Heart left ventricle (tissue), 16 donors: ENCODE results near the gene GNA14. TPM values are rescaled to one million over a fixed set of nuclear protein-coding genes. Genes with fewer than 3 reads are reported as not detected.

ENCODE experiments used
- ATAC-seq, 4 donors: fragments of 200-7000 bp; cut with Tn5 transposase; one replicate each; pipeline ENCODE4 v1.9.1; 2020 to 2022; ENCODE audit warnings: moderate library complexity in 4 of 4, mild to moderate bottlenecking in 3 of 4, moderate number of reproducible peaks in 1 of 4
- DNase-seq, 5 donors: peaks; one replicate each; pipeline ENCODE4 v3.0.0-alpha.2; 2020
- H3K27ac ChIP-seq, 12 donors: fragments of 200-600 bp; sonication (generic) in 4 of 12; one replicate each; pipeline versions ENCODE4 v1.5.0 to v1.8.0; 2016 to 2022; ENCODE audit warnings: mild to moderate bottlenecking in 2 of 12
- H3K27me3 ChIP-seq, 9 donors: fragments of 200-600 bp; sonication (generic) in 2 of 9; one replicate each; pipeline versions ENCODE4 v1.5.1 to v1.8.0; 2016 to 2022; ENCODE audit warnings: mild to moderate bottlenecking in 3 of 9
- H3K36me3 ChIP-seq, 9 donors: fragments of 200-600 bp; sonication (generic) in 2 of 9; one replicate each; pipeline versions ENCODE4 v1.5.0 to v1.8.0; 2018 to 2022; ENCODE audit warnings: mild to moderate bottlenecking in 2 of 9
- H3K4me1 ChIP-seq, 12 donors: fragments of 200-600 bp; sonication (generic) in 4 of 12; one replicate each; pipeline versions ENCODE4 v1.5.0 to v1.8.0; 2016 to 2022; ENCODE audit warnings: mild to moderate bottlenecking in 3 of 12
- H3K4me3 ChIP-seq, 12 donors: fragments of 200-600 bp; sonication (generic) in 4 of 12; one replicate each; pipeline versions ENCODE4 v1.5.0 to v1.8.0; 2017 to 2022; ENCODE audit warnings: mild to moderate bottlenecking in 9 of 12, moderate library complexity in 4 of 12
- H3K9me3 ChIP-seq, 12 donors: fragments of 200-600 bp; sonication (generic) in 4 of 12; one replicate each; pipeline versions ENCODE4 v1.5.0 to v1.8.0; 2016 to 2022; ENCODE audit warnings: mild to moderate bottlenecking in 1 of 12
- CTCF ChIP-seq, 12 donors: fragments of 200-600 bp; sonication (generic) in 4 of 12; IDR thresholded peaks; one replicate each; pipeline versions ENCODE4 v1.5.0 to v1.8.0; 2018 to 2022; ENCODE audit warnings: antibody characterized with exemption in 12 of 12, mild to moderate bottlenecking in 5 of 12
- POLR2A ChIP-seq, 2 donors: fragments of 450-650 bp; IDR thresholded peaks; one replicate each; pipeline ENCODE4 v1.6.1; 2017; ENCODE audit warnings: antibody characterized with exemption in 2 of 2, mild to moderate bottlenecking in 2 of 2, moderate library complexity in 2 of 2
- WGBS, 4 donors: extraction: QIAGEN DNeasy Blood & Tissue Kit in 2 of 4; methylation state at CpG; one replicate each; pipeline versions ENCODE4 v1.1.5 to v1.1.7; 2013 to 2018; 5-methylcytosine and 5-hydroxymethylcytosine counted together
- intact Hi-C, 10 donors: fragments of 100-400 bp; cut with DNase I; formaldehyde crosslinking; loops; one replicate each; pipeline versions ENCODE4 v1.11.1 to v1.14.2; 2022
- polyA plus RNA-seq, 2 donors: library from polyadenylated mRNA; stranded (reverse); fragments of 200-250 nt; gene quantifications; one replicate each; pipeline ENCODE4 v1.2.3, GENCODE V29; 2013
- total RNA-seq, 9 donors: library from RNA; depleted of rRNA in 2 of 9; stranded (reverse); fragments of >200 nt in 2 of 9; fragmentation: NEBNext Ultra II Directional in 3 of 9; extraction: Animal tissue kit (Norgen Biotek cat#: 25700) in 3 of 9; gene quantifications; one replicate each; pipeline versions ENCODE4 v1.1.0 to v1.2.4, GENCODE V29; 2016 to 2023
- donor health status: ischemic (EF 13 %, LVEDD 7.1; RV severe dilation, severe dysfunction).
- donor health status: healthy with polysubstance abuse.
- donor health status: DM: no; HTN: yes; CAD: no.
- donor health status: DM: no; HTN: no; CAD: no.
- donor health status: ischemic (EF 25% LVEDD 6.9; RV normal size, moderate dysfunction).
- donor health status: ischemic (EF 25% LVEDD 5.7; RV mildly dilated, moderate dysfunction).
- donor health status: healthy.
- donor health status: DM: yes; HTN: yes; CAD: no.
- donor health status: ischemic (EF 35%, LVEDD 5.7; RV mildly dilated, moderate dysfunction).
- donor health status: nonischemic (EF 11% LVEDD 7.7; RV severe dilation, severe dysfunction).
- donor health status: DM: yes; HTN: yes; CAD: no.
- donor health status: PGD.
- donor health status: ischemic (EF 29% LVEDD 5.4; RV normal size, mild dysfunction).
- donor health status: nonischemic (EF 23%, LVEDD 6.1; RV moderate dilation, normal function).

The GNA14 gene
- total and polyA plus RNA-seq, 11 donors = 0.38 to 6.5 (median 1.3) TPM

GRCh38 chr9:77453825-77454647 lies 194.1 kb downstream of the GNA14 start:
- H3K27ac ChIP-seq = no peak overlapping the region
- 86 to 92% (median 88%) methylated on average over 14 of the region's 14 CpGs for WGBS, 4 donors
- no peak for TF ChIP-seq CTCF (IDR thresholded peaks at IDR 0.05)
- no peak for TF ChIP-seq POLR2A (IDR thresholded peaks at IDR 0.05)

GRCh38 chr9:77451507-77451906 lies 196.6 kb downstream of the GNA14 start:
- ATAC-seq (no peak), DNase-seq (no peak)
- no peak overlapping the region for H3K4me3 ChIP-seq
- TF ChIP-seq POLR2A (IDR thresholded peaks at IDR 0.05) = no peak
- intact Hi-C loops = loop anchor here in 7 of 10 donors (10.0 kb wide), 4 partner anchors 193 to 673 kb away; partner anchors contain the start of genes GNA14 (in 3 of the 7) and GNAQ (in 3 of the 7)
- H3K9me3 ChIP-seq = peaks cover 0 to 11% (median 0%) of the 10 kb centered on the region in 12 donors
- no peak overlapping the region for H3K27ac ChIP-seq
- H3K36me3 ChIP-seq = no peaks in the 10 kb centered on the region
- WGBS, 4 donors = 70 to 86% (median 82%) methylated on average over 4 of the region's 4 CpGs
- no peaks in the 10 kb centered on the region for H3K4me1 ChIP-seq
- no peaks in the 10 kb centered on the region for H3K27me3 ChIP-seq

More at GRCh38 chr9:77453825-77454647, 194.1 kb downstream of the GNA14 start:
- ATAC-seq (no peak), DNase-seq (no peak)
- intact Hi-C loops = loop anchor here in 7 of 10 donors (10.0 kb wide), 4 partner anchors 191 to 671 kb away; partner anchors contain the start of genes GNA14 (in 3 of the 7) and GNAQ (in 3 of the 7)
- no peaks in the 10 kb centered on the region for H3K36me3 ChIP-seq
- H3K4me1 ChIP-seq = peaks cover 0 to 17% (median 1%) of the 10 kb centered on the region in 12 donors
- no peaks in the 10 kb centered on the region for H3K27me3 ChIP-seq
- peak overlapping the region in 1 of 12 donors; percentile 41 for H3K4me3 ChIP-seq
- H3K9me3 ChIP-seq = no peaks in the 10 kb centered on the region

GRCh38 chr9:77450085-77450475 lies 198.0 kb downstream of the GNA14 start:
- Histone ChIP-seq H3K36me3 (no peaks in the 10 kb centered on the region), H3K4me3 (no peak overlapping the region), H3K4me1 (no peaks in the 10 kb centered on the region), H3K9me3 (peaks cover 0 to 11% (median 0%) of the 10 kb centered on the region in 12 donors), H3K27me3 (no peaks in the 10 kb centered on the region), H3K27ac (no peak overlapping the region)
- WGBS, 4 donors = 90 to 98% (median 95%) methylated on average over 4 of the region's 4 CpGs
- TF ChIP-seq CTCF (IDR thresholded peaks at IDR 0.05) (no peak), POLR2A (IDR thresholded peaks at IDR 0.05) (no peak)
- intact Hi-C loops = loop anchor here in 7 of 10 donors (10.0 kb wide), 4 partner anchors 195 to 675 kb away; partner anchors contain the start of genes GNA14 (in 3 of the 7) and GNAQ (in 3 of the 7)
- ATAC-seq (peak in 2 of 4 donors; percentile 28 to 67), DNase-seq (no peak)

DNA sequence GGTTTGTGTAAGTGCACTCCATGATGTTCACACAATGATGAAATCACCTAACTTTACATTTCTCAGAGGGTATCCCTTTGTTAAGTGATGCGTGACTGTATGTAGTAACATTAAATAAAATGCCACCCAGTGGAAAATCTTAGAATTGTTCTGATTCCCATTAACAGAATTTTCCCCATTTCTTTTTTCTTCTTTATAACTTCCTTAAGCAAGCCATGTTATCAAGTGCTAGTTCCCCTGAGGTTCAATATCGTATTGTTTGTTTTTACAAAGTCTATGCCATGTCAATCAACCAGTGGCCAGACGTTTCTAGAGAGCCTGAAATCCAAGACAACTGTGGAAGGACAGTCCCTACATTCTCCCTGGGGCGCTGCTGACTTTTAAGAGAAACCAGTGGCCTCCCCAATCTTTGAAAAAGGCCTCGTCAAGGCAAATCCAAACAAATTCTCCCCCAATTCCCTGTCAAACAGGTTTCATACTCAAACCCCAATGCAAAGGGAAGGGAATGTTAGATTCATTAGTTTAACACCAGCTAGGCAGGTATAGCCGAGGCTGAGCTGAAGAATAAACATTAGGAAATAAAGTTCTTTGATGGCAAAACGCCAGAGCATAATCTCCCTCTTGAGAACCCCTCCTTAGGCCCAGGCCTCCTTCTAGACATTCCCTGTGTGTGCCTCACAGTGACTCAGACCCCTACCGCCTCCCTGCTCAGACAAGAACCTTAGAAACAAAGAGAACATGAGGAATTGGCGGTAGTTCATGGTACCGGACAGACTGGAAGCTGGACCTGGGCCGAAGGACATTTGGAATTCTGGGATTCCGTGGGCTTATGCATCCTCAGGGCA lies 198.7 kb downstream of the GNA14 start:
- H3K4me3 ChIP-seq = no peak overlapping the region
- H3K36me3 ChIP-seq = no peaks in the 10 kb centered on the region
- no peak for TF ChIP-seq POLR2A (IDR thresholded peaks at IDR 0.05)
- no peak for TF ChIP-seq CTCF (IDR thresholded peaks at IDR 0.05)
- ATAC-seq (peak in 2 of 4 donors; percentile 87 to 96), DNase-seq (peak in 1 of 5 donors; percentile 60)
- no peaks in the 10 kb centered on the region for H3K27me3 ChIP-seq
- intact Hi-C loops = loop anchor here in 7 of 10 donors (10.0 kb wide), 4 partner anchors 195 to 675 kb away; partner anchors contain the start of genes GNA14 (in 3 of the 7) and GNAQ (in 3 of the 7)
- H3K27ac ChIP-seq = no peak overlapping the region
- H3K4me1 ChIP-seq = no peaks in the 10 kb centered on the region
- H3K9me3 ChIP-seq = peaks cover 0 to 11% (median 0%) of the 10 kb centered on the region in 12 donors
- WGBS, 4 donors = 64 to 73% (median 70%) methylated on average over 12 of the region's 12 CpGs
